Inferior parietal cortex (tissue), 1 donor: Measurements from ENCODE around the gene EBF3.

Source experiments
- DNase-seq: peaks from one replicate; pipeline ENCODE4 v3.0.0-alpha.2; 2016; ENCODE audit errors: extremely low spot score

EBF3 gene

GRCh38 chr10:129912166-129912917 lies 51.7 kb downstream of the EBF3 start:
- no peak for DNase-seq

- no peak for DNase-seq
These were observed 52.5 kb downstream of the EBF3 start for GRCh38 chr10:129911451-129912165.

GRCh38 chr10:129910861-129911260 lies 53.2 kb downstream of the EBF3 start:
- DNase-seq: no peak

GRCh38 chr10:129909531-129910256 lies 54.4 kb downstream of the EBF3 start:
- DNase-seq: no peak

GRCh38 chr10:129909080-129909479 lies 55.0 kb downstream of the EBF3 start:
- DNase-seq: no peak

- DNase-seq: no peak
These were observed 55.7 kb downstream of the EBF3 start for GRCh38 chr10:129908406-129908805.

GRCh38 chr10:129905553-129905952 lies 58.5 kb downstream of the EBF3 start:
- DNase-seq: no peak

- DNase-seq: no peak
These were observed 59.8 kb downstream of the EBF3 start for GRCh38 chr10:129904323-129904722.

GRCh38 chr10:129901389-129902006 lies 62.6 kb downstream of the EBF3 start:
- DNase-seq: no peak

GRCh38 chr10:129900825-129901224 lies 63.2 kb downstream of the EBF3 start:
- no peak for DNase-seq

- no peak for DNase-seq
These were observed 64.6 kb downstream of the EBF3 start for GRCh38 chr10:129899276-129900130.

- no peak for DNase-seq
These were observed 65.3 kb downstream of the EBF3 start for GRCh38 chr10:129898706-129899268.

- no peak for DNase-seq
These were observed 66.0 kb downstream of the EBF3 start for GRCh38 chr10:129897871-129898626.

GRCh38 chr10:129896860-129897200 lies 67.2 kb downstream of the EBF3 start:
- DNase-seq: no peak

- no peak for DNase-seq
These were observed 67.8 kb downstream of the EBF3 start for GRCh38 chr10:129896136-129896859.

- no peak for DNase-seq
These were observed 68.3 kb downstream of the EBF3 start for GRCh38 chr10:129895811-129896135.

GRCh38 chr10:129894698-129895097 lies 69.4 kb downstream of the EBF3 start:
- DNase-seq: no peak

GRCh38 chr10:129893104-129894089 lies 70.7 kb downstream of the EBF3 start:
- no peak for DNase-seq
